22Rv1 (cell line): ENCODE data around the gene ABCG4.
"Not testable (repeated sequence)": the region's sequence is repeated elsewhere in the genome, so short reads cannot be mapped to it uniquely, and the experiment has no call there.

Experiments used
- H3K27ac ChIP-seq: fragments of 450-650 bp; 2 replicates; pipeline ENCODE4 v1.5.1; 2017
- CTCF ChIP-seq: fragments of 450-650 bp; IDR thresholded peaks from 2 replicates; pipeline ENCODE4 v1.5.1; 2017; ENCODE audit warnings: mild to moderate bottlenecking
- ZFX ChIP-seq: fragments of 450-650 bp; IDR thresholded peaks from 2 replicates; pipeline ENCODE4 v1.6.1; 2017; ENCODE audit warnings: antibody characterized with exemption, borderline replicate concordance

Gene ABCG4

GRCh38 chr11:119156496-119156895 is 7.6 kb downstream of the ABCG4 start:
- no peak overlapping the region for H3K27ac ChIP-seq
- TF ChIP-seq ZFX (no peak), CTCF (no peak)

- no peak for TF ChIP-seq CTCF
- TF ChIP-seq ZFX = no peak
These were observed 8.2 kb downstream of the ABCG4 start for GRCh38 chr11:119157063-119157462.

GRCh38 chr11:119158467-119158866 is 9.6 kb downstream of the ABCG4 start:
- H3K27ac ChIP-seq = no peak overlapping the region
- TF ChIP-seq ZFX (no peak), CTCF (no peak)

More at GRCh38 chr11:119157063-119157462, 8.2 kb downstream of the ABCG4 start:
- no peak overlapping the region for H3K27ac ChIP-seq

GRCh38 chr11:119160151-119160550 is 11.3 kb downstream of the ABCG4 start:
- TF ChIP-seq ZFX = no peak
- TF ChIP-seq CTCF = no peak

GRCh38 chr11:119161871-119162270 is 13.0 kb downstream of the ABCG4 start:
- H3K27ac ChIP-seq = no peak overlapping the region
- TF ChIP-seq CTCF = no peak
- no peak for TF ChIP-seq ZFX

More at GRCh38 chr11:119160151-119160550, 11.3 kb downstream of the ABCG4 start:
- no peak overlapping the region for H3K27ac ChIP-seq

GRCh38 chr11:119166368-119167076 is 17.7 kb downstream of the ABCG4 start:
- H3K27ac ChIP-seq = no peak overlapping the region
- TF ChIP-seq CTCF = no peak
- no peak for TF ChIP-seq ZFX

- not testable (repeated sequence) for H3K27ac ChIP-seq
These were observed 18.2 kb downstream of the ABCG4 start for GRCh38 chr11:119167077-119167458.

- TF ChIP-seq CTCF (no peak), ZFX (no peak)
- no peak overlapping the region for H3K27ac ChIP-seq
These were observed 19.1 kb downstream of the ABCG4 start for GRCh38 chr11:119167933-119168332.
